Progenitor cell of endocrine pancreas (in vitro differentiated cells): ENCODE results near the gene NPAS2. TPM values are rescaled to one million over a fixed set of nuclear protein-coding genes. Genes with fewer than 3 reads are reported as not detected.

Experiments used
- DNase-seq: peaks from one replicate; pipeline ENCODE4 v3.0.0; 2021; ENCODE audit warnings: low spot score; ENCODE audit not compliant: unreplicated experiment
- H3K27ac Mint-ChIP-seq: 2 replicates; pipeline ENCODE4 v1.8.0; 2021; ENCODE audit warnings: mild to moderate bottlenecking, moderate library complexity, mixed read lengths
- H3K27me3 Mint-ChIP-seq: 2 replicates; pipeline ENCODE4 v1.8.0; 2021; ENCODE audit warnings: mixed read lengths
- H3K36me3 Mint-ChIP-seq: 2 replicates; pipeline ENCODE4 v1.8.0; 2022; ENCODE audit warnings: mixed read lengths; ENCODE audit not compliant: insufficient read depth
- H3K4me1 Mint-ChIP-seq: 2 replicates; pipeline ENCODE4 v1.8.0; 2021; ENCODE audit warnings: low read depth, mixed read lengths
- H3K4me3 Mint-ChIP-seq: 2 replicates; pipeline ENCODE4 v1.8.0; 2021; ENCODE audit warnings: low read depth, mild to moderate bottlenecking, moderate library complexity, mixed read lengths
- H3K9me3 Mint-ChIP-seq: 2 replicates; pipeline ENCODE4 v1.8.0; 2021; ENCODE audit warnings: low read depth, mixed read lengths
- CTCF ChIP-seq: fragments of 200-600 bp; sonication (generic); IDR thresholded peaks from one replicate; pipeline ENCODE4 v1.5.0; 2021; ENCODE audit warnings: antibody characterized with exemption, mild to moderate bottlenecking; ENCODE audit not compliant: unreplicated experiment
- total RNA-seq: library from RNA; stranded (reverse); gene quantifications from 2 replicates; pipeline ENCODE4 v1.2.1, GENCODE V29; 2021

NPAS2 gene
- total RNA-seq, 1 donor from 2014 or later: 0.84 TPM

- no peaks in the 10 kb centered on the region for H3K27me3 Mint-ChIP-seq
- H3K4me3 Mint-ChIP-seq: no peak overlapping the region
- H3K9me3 Mint-ChIP-seq: no peaks in the 10 kb centered on the region
- no peak for TF ChIP-seq CTCF
- no peak for DNase-seq
- H3K36me3 Mint-ChIP-seq: no peaks in the 10 kb centered on the region
- no peak overlapping the region for H3K27ac Mint-ChIP-seq
- peaks cover 3% of the 10 kb centered on the region for H3K4me1 Mint-ChIP-seq
Measured at GRCh38 chr2:100894105-100894795, 74.3 kb downstream of the NPAS2 start.

DNA sequence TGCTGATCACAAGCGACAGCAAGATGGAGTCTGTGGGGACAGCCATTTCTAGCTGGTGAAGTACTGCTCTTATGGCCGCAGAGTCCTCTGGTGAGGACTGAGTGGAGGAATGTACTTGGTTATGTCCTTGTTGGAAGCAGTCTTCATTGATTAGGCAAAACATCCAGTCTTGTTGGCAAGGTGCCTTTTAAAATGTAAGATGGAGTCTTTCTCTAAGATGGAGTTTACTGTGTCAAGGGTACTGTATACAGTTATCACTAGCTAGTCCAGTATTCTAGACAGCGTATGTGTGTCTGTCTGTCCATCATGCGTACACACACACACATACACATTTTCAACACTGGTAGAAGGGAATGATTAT lies 74.8 kb downstream of the NPAS2 start:
- DNase-seq: no peak
- Mint-ChIP-seq H3K4me3 (no peak overlapping the region), H3K4me1 (peaks cover 3% of the 10 kb centered on the region), H3K36me3 (no peaks in the 10 kb centered on the region), H3K27ac (no peak overlapping the region), H3K27me3 (no peaks in the 10 kb centered on the region), H3K9me3 (peaks cover 3% of the 10 kb centered on the region)
- no peak for TF ChIP-seq CTCF

DNA sequence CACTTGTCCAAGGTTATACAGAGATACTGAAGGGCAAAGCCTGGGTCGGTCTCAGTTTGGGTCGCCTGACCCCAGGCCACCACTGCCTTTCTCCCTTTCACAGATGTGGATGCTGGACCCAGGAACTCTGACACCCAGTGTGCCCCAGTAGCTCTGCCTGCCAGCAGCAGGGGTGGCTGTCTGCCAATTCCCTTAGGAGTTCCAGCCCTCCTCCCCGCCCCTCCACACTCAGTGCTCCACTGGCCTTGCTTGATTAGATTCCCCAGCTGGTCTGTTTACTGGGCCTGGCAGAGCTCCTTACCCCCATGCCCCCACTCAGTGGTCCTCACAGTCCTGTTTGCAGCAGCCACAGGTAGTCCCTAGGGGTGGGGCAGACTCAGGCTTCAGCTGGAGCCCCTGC lies 75.5 kb downstream of the NPAS2 start:
- no peak overlapping the region for H3K27ac Mint-ChIP-seq

DNA sequence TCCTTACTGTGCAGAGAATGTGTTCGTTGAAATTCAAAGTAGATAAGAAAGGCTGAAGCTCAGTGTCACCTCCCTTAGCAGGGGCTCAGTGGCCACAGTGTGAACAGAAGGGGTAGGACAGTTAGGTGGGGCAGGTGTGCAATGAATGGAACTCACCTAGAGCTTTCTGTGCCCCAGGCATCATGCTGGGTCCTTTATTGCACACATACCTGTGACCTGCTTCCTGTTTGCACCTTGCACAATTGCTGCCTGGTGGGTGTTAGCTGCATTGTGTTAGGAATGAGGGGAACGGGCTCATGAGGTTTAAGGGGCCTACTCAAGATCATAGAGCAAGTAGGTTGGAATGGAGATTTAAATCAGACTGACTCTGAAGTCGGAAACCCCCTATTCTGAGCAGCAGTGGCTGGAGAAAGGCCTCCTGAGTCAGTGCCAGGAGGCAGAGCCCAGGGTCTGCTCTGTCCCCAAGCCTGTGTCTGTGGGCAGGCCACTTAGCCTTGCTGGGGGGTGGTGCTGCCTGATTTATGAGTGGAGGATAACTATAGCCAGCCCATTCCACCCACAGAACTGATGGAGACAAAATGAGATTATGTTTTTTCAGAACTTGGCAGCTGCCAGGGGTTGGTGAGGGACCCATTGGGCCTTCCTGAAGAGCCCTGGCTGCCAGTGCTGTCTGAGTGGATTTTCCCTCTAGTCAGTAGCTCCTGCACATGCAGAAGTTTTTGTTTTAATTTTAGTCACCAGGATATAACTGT lies 76.2 kb downstream of the NPAS2 start:
- H3K27me3 Mint-ChIP-seq: no peaks in the 10 kb centered on the region
- H3K9me3 Mint-ChIP-seq: peaks cover 6% of the 10 kb centered on the region
- TF ChIP-seq CTCF: no peak
- H3K4me3 Mint-ChIP-seq: no peak overlapping the region
- no peak for DNase-seq
- peaks cover 3% of the 10 kb centered on the region for H3K4me1 Mint-ChIP-seq
- no peaks in the 10 kb centered on the region for H3K36me3 Mint-ChIP-seq
- no peak overlapping the region for H3K27ac Mint-ChIP-seq

More for the DNA sequence above, 75.5 kb downstream of the NPAS2 start:
- peaks cover 3% of the 10 kb centered on the region for H3K9me3 Mint-ChIP-seq
- DNase-seq: no peak
- no peak overlapping the region for H3K4me3 Mint-ChIP-seq
- H3K27me3 Mint-ChIP-seq: no peaks in the 10 kb centered on the region
- no peaks in the 10 kb centered on the region for H3K36me3 Mint-ChIP-seq
- TF ChIP-seq CTCF: no peak
- peaks cover 3% of the 10 kb centered on the region for H3K4me1 Mint-ChIP-seq

GRCh38 chr2:100898035-100898665 lies 78.2 kb downstream of the NPAS2 start:
- no peaks in the 10 kb centered on the region for H3K27me3 Mint-ChIP-seq
- DNase-seq: no peak
- H3K9me3 Mint-ChIP-seq: peaks cover 6% of the 10 kb centered on the region
- H3K36me3 Mint-ChIP-seq: no peaks in the 10 kb centered on the region
- peaks cover 3% of the 10 kb centered on the region for H3K4me1 Mint-ChIP-seq
- TF ChIP-seq CTCF: no peak
- no peak overlapping the region for H3K4me3 Mint-ChIP-seq
- H3K27ac Mint-ChIP-seq: no peak overlapping the region
